ENCODE data around the gene ARHGAP28.

- no peak for TF ChIP-seq POLR2A (IDR thresholded peaks at IDR 0.05)
- no peak for TF ChIP-seq CTCF (IDR thresholded peaks at IDR 0.05)
These were observed 149.2 kb downstream of the ARHGAP28 start for GRCh38 chr18:6878556-6879297.

Data from body of pancreas (tissue), 4 donors.